Stimulated activated naive CD8-positive, alpha-beta T cell treated with anti-CD3 and anti-CD28 coated beads, Interleukin-15, Interleukin-2, amounts not matched to agents 100 ng/mL and 50 ng/mL, for 24 hours (primary cell): ENCODE data around the gene CCNJL.

Experiments
- H3K27ac Mint-ChIP-seq: one replicate; pipeline ENCODE4 v1.8.0; 2021; ENCODE audit warnings: mild to moderate bottlenecking, mixed read lengths
- H3K27me3 Mint-ChIP-seq: one replicate; pipeline ENCODE4 v1.8.0; 2021; ENCODE audit warnings: mixed read lengths
- H3K36me3 Mint-ChIP-seq: one replicate; pipeline ENCODE4 v1.8.0; 2021; ENCODE audit warnings: low read depth, mixed read lengths
- H3K4me1 Mint-ChIP-seq: one replicate; pipeline ENCODE4 v1.8.0; 2021; ENCODE audit warnings: low read depth, mixed read lengths
- H3K4me3 Mint-ChIP-seq: one replicate; pipeline ENCODE4 v1.8.0; 2021; ENCODE audit warnings: mild to moderate bottlenecking, mixed read lengths
- H3K9me3 Mint-ChIP-seq: one replicate; pipeline ENCODE4 v1.8.0; 2021; ENCODE audit warnings: mixed read lengths

The CCNJL gene

GRCh38 chr5:160312134-160312959 lies at the start of gene CCNJL:
CCNJL (minus strand) TSS chr5:160312564; CDS start chr5:160311923, 641 bp downstream.
- Mint-ChIP-seq H3K4me1 (peaks cover 7% of the 10 kb centered on the region), H3K36me3 (no peaks in the 10 kb centered on the region), H3K9me3 (no peaks in the 10 kb centered on the region), H3K27me3 (peaks cover 71% of the 10 kb centered on the region), H3K27ac (no peak within 1 kb of the TSS), H3K4me3 (peak within 1 kb of the TSS; percentile 71)

- peaks cover 11% of the 10 kb centered on the region for H3K27me3 Mint-ChIP-seq
- H3K4me3 Mint-ChIP-seq = no peak overlapping the region
- H3K36me3 Mint-ChIP-seq = no peaks in the 10 kb centered on the region
- no peaks in the 10 kb centered on the region for H3K4me1 Mint-ChIP-seq
- no peak overlapping the region for H3K27ac Mint-ChIP-seq
- H3K9me3 Mint-ChIP-seq = no peaks in the 10 kb centered on the region
These were observed 49.4 kb upstream of the CCNJL start for GRCh38 chr5:160361624-160362228.

GRCh38 chr5:160360310-160360709 lies 47.9 kb upstream of the CCNJL start:
- Mint-ChIP-seq H3K36me3 (no peaks in the 10 kb centered on the region), H3K4me1 (no peaks in the 10 kb centered on the region), H3K27me3 (peaks cover 4% of the 10 kb centered on the region), H3K27ac (no peak overlapping the region), H3K4me3 (no peak overlapping the region), H3K9me3 (no peaks in the 10 kb centered on the region)

- H3K27ac Mint-ChIP-seq = no peak overlapping the region
- no peaks in the 10 kb centered on the region for H3K36me3 Mint-ChIP-seq
- H3K27me3 Mint-ChIP-seq = peaks cover 4% of the 10 kb centered on the region
- H3K4me1 Mint-ChIP-seq = no peaks in the 10 kb centered on the region
- no peak overlapping the region for H3K4me3 Mint-ChIP-seq
- H3K9me3 Mint-ChIP-seq = no peaks in the 10 kb centered on the region
These were observed 47.5 kb upstream of the CCNJL start for GRCh38 chr5:160359816-160360215.

- peaks cover 4% of the 10 kb centered on the region for H3K27me3 Mint-ChIP-seq
- H3K36me3 Mint-ChIP-seq = no peaks in the 10 kb centered on the region
- no peak overlapping the region for H3K27ac Mint-ChIP-seq
- no peak overlapping the region for H3K4me3 Mint-ChIP-seq
- no peaks in the 10 kb centered on the region for H3K9me3 Mint-ChIP-seq
- no peaks in the 10 kb centered on the region for H3K4me1 Mint-ChIP-seq
These were observed 46.9 kb upstream of the CCNJL start for GRCh38 chr5:160359242-160359641.

GRCh38 chr5:160357861-160358411 lies 45.6 kb upstream of the CCNJL start:
- H3K27ac Mint-ChIP-seq = no peak overlapping the region
- no peaks in the 10 kb centered on the region for H3K36me3 Mint-ChIP-seq
- no peaks in the 10 kb centered on the region for H3K4me1 Mint-ChIP-seq
- no peak overlapping the region for H3K4me3 Mint-ChIP-seq
- no peaks in the 10 kb centered on the region for H3K9me3 Mint-ChIP-seq
- H3K27me3 Mint-ChIP-seq = peaks cover 4% of the 10 kb centered on the region

- Mint-ChIP-seq H3K36me3 (no peaks in the 10 kb centered on the region), H3K27ac (no peak overlapping the region), H3K4me3 (no peak overlapping the region), H3K27me3 (peaks cover 4% of the 10 kb centered on the region), H3K9me3 (no peaks in the 10 kb centered on the region), H3K4me1 (no peaks in the 10 kb centered on the region)
These were observed 45.0 kb upstream of the CCNJL start for GRCh38 chr5:160357394-160357793.

- Mint-ChIP-seq H3K9me3 (no peaks in the 10 kb centered on the region), H3K27ac (no peak overlapping the region), H3K4me1 (no peaks in the 10 kb centered on the region), H3K4me3 (no peak overlapping the region), H3K27me3 (peaks cover 4% of the 10 kb centered on the region), H3K36me3 (no peaks in the 10 kb centered on the region)
These were observed 44.4 kb upstream of the CCNJL start for GRCh38 chr5:160356550-160357347.

- Mint-ChIP-seq H3K9me3 (no peaks in the 10 kb centered on the region), H3K27ac (no peak overlapping the region), H3K36me3 (no peaks in the 10 kb centered on the region), H3K4me3 (no peak overlapping the region), H3K4me1 (no peaks in the 10 kb centered on the region), H3K27me3 (no peaks in the 10 kb centered on the region)
These were observed 42.3 kb upstream of the CCNJL start for GRCh38 chr5:160354666-160355065.

GRCh38 chr5:160353379-160353778 lies 41.0 kb upstream of the CCNJL start:
- Mint-ChIP-seq H3K4me3 (no peak overlapping the region), H3K9me3 (no peaks in the 10 kb centered on the region), H3K4me1 (no peaks in the 10 kb centered on the region), H3K36me3 (no peaks in the 10 kb centered on the region), H3K27ac (no peak overlapping the region), H3K27me3 (no peaks in the 10 kb centered on the region)

GRCh38 chr5:160352308-160352707 lies 39.9 kb upstream of the CCNJL start:
- no peaks in the 10 kb centered on the region for H3K36me3 Mint-ChIP-seq
- H3K4me1 Mint-ChIP-seq = no peaks in the 10 kb centered on the region
- no peak overlapping the region for H3K4me3 Mint-ChIP-seq
- H3K9me3 Mint-ChIP-seq = no peaks in the 10 kb centered on the region
- H3K27ac Mint-ChIP-seq = no peak overlapping the region
- no peaks in the 10 kb centered on the region for H3K27me3 Mint-ChIP-seq

- H3K36me3 Mint-ChIP-seq = no peaks in the 10 kb centered on the region
- H3K4me1 Mint-ChIP-seq = no peaks in the 10 kb centered on the region
- H3K27me3 Mint-ChIP-seq = no peaks in the 10 kb centered on the region
- H3K9me3 Mint-ChIP-seq = no peaks in the 10 kb centered on the region
- H3K4me3 Mint-ChIP-seq = no peak overlapping the region
- no peak overlapping the region for H3K27ac Mint-ChIP-seq
These were observed 37.6 kb upstream of the CCNJL start for GRCh38 chr5:160349935-160350303.

- Mint-ChIP-seq H3K9me3 (no peaks in the 10 kb centered on the region), H3K4me1 (no peaks in the 10 kb centered on the region), H3K4me3 (no peak overlapping the region), H3K36me3 (no peaks in the 10 kb centered on the region), H3K27me3 (no peaks in the 10 kb centered on the region), H3K27ac (no peak overlapping the region)
These were observed 37.0 kb upstream of the CCNJL start for GRCh38 chr5:160349249-160349934.

GRCh38 chr5:160348080-160348479 lies 35.7 kb upstream of the CCNJL start:
- no peaks in the 10 kb centered on the region for H3K27me3 Mint-ChIP-seq
- H3K36me3 Mint-ChIP-seq = no peaks in the 10 kb centered on the region
- H3K27ac Mint-ChIP-seq = no peak overlapping the region

More at GRCh38 chr5:160348080-160348479, 35.7 kb upstream of the CCNJL start:
- H3K4me1 Mint-ChIP-seq = no peaks in the 10 kb centered on the region
- H3K9me3 Mint-ChIP-seq = no peaks in the 10 kb centered on the region
- no peak overlapping the region for H3K4me3 Mint-ChIP-seq
